Activated T-cell treated with anti-CD3 and anti-CD28 coated beads, Interleukin-2, amount 50 U/mL, for 24 hours (primary cell): ENCODE measurements around the gene HMCN1.

Experiments
- DNase-seq: peaks from one replicate; pipeline ENCODE4 v3.0.0-alpha.2; 2020
- H3K27ac Mint-ChIP-seq: 2 replicates; pipeline ENCODE4 v1.8.0; 2020; ENCODE audit warnings: mild to moderate bottlenecking, mixed read lengths
- H3K27me3 Mint-ChIP-seq: 2 replicates; pipeline ENCODE4 v1.8.0; 2020; ENCODE audit warnings: mixed read lengths
- H3K36me3 Mint-ChIP-seq: 2 replicates; pipeline ENCODE4 v1.8.0; 2020; ENCODE audit warnings: low read depth, mixed read lengths
- H3K4me1 Mint-ChIP-seq: 2 replicates; pipeline ENCODE4 v1.8.0; 2020; ENCODE audit warnings: low read depth, mixed read lengths
- H3K4me3 Mint-ChIP-seq: 2 replicates; pipeline ENCODE4 v1.8.0; 2020; ENCODE audit warnings: mild to moderate bottlenecking, moderate library complexity, mixed read lengths
- H3K9me3 Mint-ChIP-seq: 2 replicates; pipeline ENCODE4 v1.8.0; 2020; ENCODE audit warnings: mixed read lengths

HMCN1 gene

GRCh38 chr1:185804608-185805007 lies 70.4 kb downstream of the HMCN1 start:
- peaks cover 2% of the 10 kb centered on the region for H3K9me3 Mint-ChIP-seq
- H3K36me3 Mint-ChIP-seq: no peaks in the 10 kb centered on the region
- H3K4me1 Mint-ChIP-seq: no peaks in the 10 kb centered on the region
- H3K4me3 Mint-ChIP-seq: no peak overlapping the region
- H3K27me3 Mint-ChIP-seq: peaks cover 12% of the 10 kb centered on the region
- H3K27ac Mint-ChIP-seq: no peak overlapping the region
- no peak for DNase-seq

- no peak overlapping the region for H3K4me3 Mint-ChIP-seq
- H3K36me3 Mint-ChIP-seq: no peaks in the 10 kb centered on the region
- no peaks in the 10 kb centered on the region for H3K9me3 Mint-ChIP-seq
- DNase-seq: no peak
- no peak overlapping the region for H3K27ac Mint-ChIP-seq
- H3K4me1 Mint-ChIP-seq: no peaks in the 10 kb centered on the region
- H3K27me3 Mint-ChIP-seq: peaks cover 10% of the 10 kb centered on the region
Observed at GRCh38 chr1:185807275-185807674, 73.1 kb downstream of the HMCN1 start.

DNA sequence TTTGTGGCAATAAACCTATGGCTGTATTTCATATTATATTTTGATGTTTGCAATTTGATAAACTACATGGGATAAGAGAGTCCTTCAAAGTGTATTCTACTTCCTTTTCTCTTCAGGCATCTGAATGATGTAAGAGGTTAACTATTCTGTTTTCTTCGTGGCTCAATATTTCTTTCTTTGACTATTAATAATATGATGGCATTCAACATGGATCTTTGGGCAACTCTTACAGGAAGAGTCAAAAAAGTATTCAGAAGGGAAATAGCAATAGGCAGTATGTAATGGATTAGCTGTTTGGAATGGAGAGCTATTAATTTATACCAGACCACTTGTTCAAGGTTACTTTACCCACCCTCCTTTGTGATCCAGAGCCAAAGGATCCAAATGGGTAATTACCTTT lies 74.4 kb downstream of the HMCN1 start:
- Mint-ChIP-seq H3K4me3 (no peak overlapping the region), H3K4me1 (no peaks in the 10 kb centered on the region), H3K27ac (no peak overlapping the region), H3K36me3 (no peaks in the 10 kb centered on the region), H3K9me3 (no peaks in the 10 kb centered on the region), H3K27me3 (peaks cover 10% of the 10 kb centered on the region)
- DNase-seq: no peak

DNA sequence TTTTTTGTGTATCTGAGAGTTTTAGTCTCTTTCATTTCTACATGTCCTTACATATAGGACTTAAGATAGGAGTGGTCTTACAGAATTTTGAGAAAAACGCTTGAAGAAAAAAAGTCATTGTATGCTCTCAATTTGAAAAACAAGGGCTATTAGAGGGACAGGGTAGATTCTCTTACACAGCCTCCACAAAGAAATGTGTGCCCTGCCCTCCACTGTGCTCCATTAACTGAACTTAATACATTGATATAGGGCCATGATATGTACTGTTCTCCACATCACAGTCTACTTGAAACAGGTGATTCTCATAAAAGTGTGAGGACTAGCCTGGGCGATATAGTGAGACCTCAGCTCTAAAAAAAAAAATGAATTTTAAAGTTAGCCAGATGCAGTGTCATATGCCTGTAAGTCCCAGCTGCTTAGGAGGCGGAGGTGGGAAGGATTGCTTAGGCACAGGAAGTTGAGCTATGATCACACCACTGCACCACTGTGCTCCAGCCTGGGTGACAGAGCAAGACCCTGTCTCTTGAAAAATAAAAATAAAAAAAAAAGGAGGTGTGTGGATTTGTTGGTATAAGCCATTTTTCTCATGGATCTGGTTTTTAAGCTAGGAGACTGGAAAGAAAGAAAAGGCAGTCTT lies 77.0 kb downstream of the HMCN1 start:
- Mint-ChIP-seq H3K4me3 (no peak overlapping the region), H3K36me3 (no peaks in the 10 kb centered on the region), H3K4me1 (no peaks in the 10 kb centered on the region), H3K27ac (no peak overlapping the region), H3K27me3 (no peaks in the 10 kb centered on the region), H3K9me3 (no peaks in the 10 kb centered on the region)
- DNase-seq: no peak

- Mint-ChIP-seq H3K27ac (no peak overlapping the region), H3K4me1 (no peaks in the 10 kb centered on the region), H3K4me3 (no peak overlapping the region), H3K9me3 (no peaks in the 10 kb centered on the region), H3K36me3 (no peaks in the 10 kb centered on the region), H3K27me3 (peaks cover 3% of the 10 kb centered on the region)
- DNase-seq: no peak
Observed at GRCh38 chr1:185812934-185813333, 78.7 kb downstream of the HMCN1 start.

DNA sequence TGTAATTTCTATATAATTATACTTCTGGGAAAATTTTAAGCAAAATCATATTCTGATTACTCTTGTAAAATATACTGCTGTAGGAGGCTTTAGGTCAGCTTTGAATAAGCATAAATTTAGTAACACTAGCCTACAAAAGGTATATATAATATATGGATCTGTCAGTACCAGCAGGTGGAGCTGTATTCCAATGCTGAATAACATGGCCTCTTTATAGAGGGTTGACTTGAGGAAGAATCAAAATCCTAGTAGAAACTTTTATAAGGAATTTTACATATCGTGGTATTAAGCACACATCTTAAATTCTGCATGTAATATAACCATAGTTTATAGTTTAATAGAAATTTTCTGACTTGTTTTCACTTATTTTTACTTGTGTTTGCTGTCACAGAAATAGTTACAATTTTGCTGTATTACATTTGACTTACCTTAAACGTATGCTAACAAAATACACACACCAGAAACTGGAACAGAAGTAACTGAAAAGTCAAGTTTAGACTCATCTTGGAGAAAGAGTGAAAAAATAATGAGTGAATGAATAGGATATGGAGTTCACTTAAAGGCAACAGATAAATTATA lies 79.3 kb downstream of the HMCN1 start:
- Mint-ChIP-seq H3K9me3 (no peaks in the 10 kb centered on the region), H3K4me1 (no peaks in the 10 kb centered on the region), H3K27me3 (peaks cover 3% of the 10 kb centered on the region), H3K27ac (no peak overlapping the region), H3K36me3 (no peaks in the 10 kb centered on the region), H3K4me3 (no peak overlapping the region)
- no peak for DNase-seq

- no peaks in the 10 kb centered on the region for H3K4me1 Mint-ChIP-seq
- no peak overlapping the region for H3K4me3 Mint-ChIP-seq
- peaks cover 8% of the 10 kb centered on the region for H3K27me3 Mint-ChIP-seq
- no peak for DNase-seq
- H3K9me3 Mint-ChIP-seq: no peaks in the 10 kb centered on the region
- H3K36me3 Mint-ChIP-seq: no peaks in the 10 kb centered on the region
- no peak overlapping the region for H3K27ac Mint-ChIP-seq
Observed at GRCh38 chr1:185816460-185816859, 82.3 kb downstream of the HMCN1 start.

DNA sequence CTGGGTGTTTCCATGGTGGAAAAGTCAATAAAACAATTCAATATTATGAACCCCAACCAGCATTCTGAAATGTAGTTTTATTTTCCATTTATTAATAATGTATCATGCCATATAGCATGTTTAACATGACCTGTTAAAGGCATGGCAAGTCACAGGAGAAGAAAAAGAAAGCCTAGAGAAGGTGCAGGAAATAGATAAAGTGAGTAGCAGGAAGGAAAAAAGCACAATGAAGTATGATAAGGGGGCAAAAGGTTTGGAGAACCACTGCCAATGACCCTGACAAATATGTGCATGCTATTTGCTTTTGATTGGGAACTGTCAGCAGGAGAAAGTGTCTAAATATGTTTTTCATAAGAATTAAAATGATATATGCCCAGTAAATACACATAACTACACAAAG lies 85.6 kb downstream of the HMCN1 start:
- Mint-ChIP-seq H3K4me1 (no peaks in the 10 kb centered on the region), H3K36me3 (no peaks in the 10 kb centered on the region), H3K27me3 (peaks cover 22% of the 10 kb centered on the region), H3K4me3 (no peak overlapping the region), H3K9me3 (no peaks in the 10 kb centered on the region), H3K27ac (no peak overlapping the region)
- no peak for DNase-seq

- Mint-ChIP-seq H3K36me3 (no peaks in the 10 kb centered on the region), H3K9me3 (no peaks in the 10 kb centered on the region), H3K4me1 (no peaks in the 10 kb centered on the region), H3K4me3 (no peak overlapping the region), H3K27me3 (peaks cover 30% of the 10 kb centered on the region), H3K27ac (no peak overlapping the region)
- no peak for DNase-seq
Observed at GRCh38 chr1:185821612-185822385, 87.6 kb downstream of the HMCN1 start.

DNA sequence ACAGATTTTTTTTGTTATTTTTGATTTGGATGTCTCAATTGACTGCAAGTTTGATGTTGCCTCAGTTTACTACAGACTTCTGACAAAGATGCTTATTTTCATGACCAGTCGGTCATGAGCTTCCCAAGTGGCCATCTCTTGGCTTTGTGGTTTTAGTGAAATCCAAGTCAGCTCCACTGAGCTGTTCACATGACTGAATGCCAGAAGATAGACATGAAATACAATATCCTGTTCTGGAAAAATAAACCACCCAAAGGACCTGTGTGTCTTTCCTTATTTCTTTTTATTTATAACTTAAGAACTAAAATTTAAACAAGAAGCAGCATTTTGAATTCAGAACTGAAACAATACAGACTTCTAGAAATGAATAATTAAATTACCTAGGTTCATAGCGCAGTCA lies 89.3 kb downstream of the HMCN1 start:
- Mint-ChIP-seq H3K4me1 (no peaks in the 10 kb centered on the region), H3K9me3 (no peaks in the 10 kb centered on the region), H3K27me3 (peaks cover 28% of the 10 kb centered on the region), H3K27ac (no peak overlapping the region), H3K4me3 (no peak overlapping the region), H3K36me3 (no peaks in the 10 kb centered on the region)
- no peak for DNase-seq

- Mint-ChIP-seq H3K4me3 (no peak overlapping the region), H3K4me1 (no peaks in the 10 kb centered on the region), H3K27ac (no peak overlapping the region), H3K9me3 (no peaks in the 10 kb centered on the region), H3K27me3 (peaks cover 28% of the 10 kb centered on the region), H3K36me3 (no peaks in the 10 kb centered on the region)
- DNase-seq: no peak
Observed at GRCh38 chr1:185824106-185824505, 89.9 kb downstream of the HMCN1 start.

DNA sequence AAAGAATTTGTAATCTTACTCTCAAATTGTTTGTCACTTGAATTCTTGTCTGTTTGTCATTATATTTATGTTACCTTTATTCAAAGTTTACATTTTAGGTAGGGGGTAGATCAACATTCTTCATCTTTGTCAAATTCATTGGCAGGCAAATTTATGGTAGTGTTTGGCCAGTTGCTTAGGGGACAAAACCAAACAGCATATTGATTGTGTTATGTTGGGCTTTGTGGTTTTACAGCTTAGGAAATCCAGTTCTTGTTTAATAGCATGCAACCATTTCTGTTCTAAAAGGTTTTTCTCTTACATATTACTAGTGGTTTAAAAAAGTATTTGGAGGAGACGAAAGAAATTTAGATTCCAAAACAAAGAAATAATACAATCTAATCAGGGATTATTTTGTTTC lies 91.4 kb downstream of the HMCN1 start:
- no peak overlapping the region for H3K27ac Mint-ChIP-seq
- H3K36me3 Mint-ChIP-seq: no peaks in the 10 kb centered on the region
- no peaks in the 10 kb centered on the region for H3K4me1 Mint-ChIP-seq
- H3K4me3 Mint-ChIP-seq: no peak overlapping the region
- peaks cover 34% of the 10 kb centered on the region for H3K27me3 Mint-ChIP-seq
- H3K9me3 Mint-ChIP-seq: no peaks in the 10 kb centered on the region
- DNase-seq: no peak

DNA sequence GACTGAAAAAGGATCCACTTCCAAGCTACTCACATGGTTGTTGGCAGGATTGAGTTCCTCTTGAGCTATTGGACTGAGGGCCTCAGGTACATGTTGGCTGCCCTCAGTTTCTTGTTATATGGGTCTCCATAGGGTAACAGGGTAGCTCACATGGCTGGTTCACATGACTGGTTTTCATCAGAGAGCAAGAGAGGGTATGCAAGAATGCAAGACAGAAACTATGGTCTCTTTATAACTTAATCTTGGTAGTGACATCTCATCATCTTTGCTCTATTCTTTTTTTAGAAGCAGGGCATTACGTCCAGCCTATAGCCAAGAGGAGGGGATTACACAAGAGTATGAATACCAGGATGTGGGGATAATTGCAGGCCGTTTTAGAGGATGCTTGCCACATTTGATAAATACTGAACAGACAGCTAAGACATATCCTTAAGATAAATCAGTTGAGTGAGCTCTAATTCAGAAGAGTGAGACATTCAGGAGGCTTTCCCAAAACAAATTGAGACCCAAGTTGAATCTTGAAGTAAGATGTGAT lies 100.2 kb downstream of the HMCN1 start:
- Mint-ChIP-seq H3K4me1 (no peaks in the 10 kb centered on the region), H3K27me3 (peaks cover 16% of the 10 kb centered on the region), H3K36me3 (no peaks in the 10 kb centered on the region), H3K27ac (no peak overlapping the region), H3K4me3 (no peak overlapping the region), H3K9me3 (no peaks in the 10 kb centered on the region)
- no peak for DNase-seq

DNA sequence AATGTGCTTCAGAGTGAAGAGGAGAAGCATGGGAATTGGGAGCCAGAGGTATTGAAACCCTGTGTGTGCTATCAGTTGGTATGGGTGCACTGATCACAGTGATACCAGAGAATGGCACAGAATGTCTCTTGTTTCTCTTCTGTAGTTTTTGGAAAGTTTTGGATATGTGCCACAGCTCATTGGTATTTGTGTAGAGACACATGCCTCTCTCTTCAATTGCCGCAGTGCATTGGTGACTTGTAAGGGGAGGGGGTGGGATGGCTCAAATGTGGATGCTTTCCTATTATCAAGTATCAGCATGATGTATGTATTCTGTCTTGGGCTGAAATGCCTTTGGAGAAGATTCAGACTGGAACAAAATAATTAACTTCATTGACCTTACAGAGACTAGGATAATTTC lies 101.0 kb downstream of the HMCN1 start:
- no peaks in the 10 kb centered on the region for H3K36me3 Mint-ChIP-seq
- H3K27ac Mint-ChIP-seq: no peak overlapping the region
- H3K4me3 Mint-ChIP-seq: no peak overlapping the region
- DNase-seq: no peak
- H3K27me3 Mint-ChIP-seq: peaks cover 10% of the 10 kb centered on the region
- H3K9me3 Mint-ChIP-seq: no peaks in the 10 kb centered on the region
- no peaks in the 10 kb centered on the region for H3K4me1 Mint-ChIP-seq

DNA sequence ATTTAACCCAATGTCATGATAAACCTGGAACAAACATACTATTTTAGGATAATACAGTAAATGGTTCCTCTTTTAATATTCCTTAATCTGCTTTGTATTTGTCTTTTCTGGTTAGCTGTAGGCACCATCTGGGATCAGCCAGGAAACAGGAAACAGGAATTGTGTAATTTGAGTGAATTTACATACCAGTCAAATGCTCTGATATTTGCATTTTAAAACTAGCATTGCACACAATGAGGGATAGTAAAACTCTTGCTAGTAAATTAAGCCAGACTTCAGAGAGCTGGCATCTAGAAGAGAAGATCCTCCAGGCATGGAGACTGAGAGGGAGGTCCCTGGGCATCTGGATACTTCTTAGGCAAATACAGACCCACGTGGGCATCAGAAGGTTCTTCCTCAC lies 103.5 kb downstream of the HMCN1 start:
- Mint-ChIP-seq H3K27me3 (peaks cover 5% of the 10 kb centered on the region), H3K36me3 (no peaks in the 10 kb centered on the region), H3K4me1 (no peaks in the 10 kb centered on the region), H3K9me3 (no peaks in the 10 kb centered on the region), H3K4me3 (no peak overlapping the region), H3K27ac (no peak overlapping the region)
- no peak for DNase-seq
